Upper lobe of left lung (tissue), 6 donors: Measurements from ENCODE around the gene ARID1B. TPM values are rescaled to one million over a fixed set of nuclear protein-coding genes. Genes with fewer than 3 reads are reported as not detected.

Source experiments
- ATAC-seq, 2 donors: fragments of 200-7000 bp; cut with Tn5 transposase; one replicate each; pipeline ENCODE4 v1.9.1; 2022; ENCODE audit warnings: mild to moderate bottlenecking in 2 of 2, moderate library complexity in 2 of 2; ENCODE audit not compliant: low FRiP score in 2 of 2
- DNase-seq, 2 donors: peaks; one replicate each; pipeline ENCODE4 v3.0.0-alpha.2; 2019 to 2020
- H3K27ac ChIP-seq, 4 donors: fragments of 200-600 bp; sonication (generic); one replicate each; pipeline ENCODE4 v1.5.1; 2016 to 2019
- H3K27me3 ChIP-seq, 4 donors: fragments of 200-600 bp; sonication (generic); one replicate each; pipeline ENCODE4 v1.5.1; 2017 to 2019
- H3K36me3 ChIP-seq, 4 donors: fragments of 200-600 bp; sonication (generic); one replicate each; pipeline ENCODE4 v1.5.1; 2016 to 2019
- H3K4me1 ChIP-seq, 4 donors: fragments of 200-600 bp; sonication (generic); one replicate each; pipeline ENCODE4 v1.5.1; 2018 to 2019
- H3K4me3 ChIP-seq, 4 donors: fragments of 200-600 bp; sonication (generic); one replicate each; pipeline ENCODE4 v1.5.1; 2017 to 2019; ENCODE audit warnings: mild to moderate bottlenecking in 2 of 4, moderate library complexity in 1 of 4
- H3K9me3 ChIP-seq, 4 donors: fragments of 200-600 bp; sonication (generic); one replicate each; pipeline ENCODE4 v1.5.1; 2018 to 2019
- EP300 ChIP-seq, 4 donors: sonication (generic); formaldehyde crosslinking; IDR thresholded peaks; one replicate each; pipeline ENCODE4 v1.5.1; 2017; ENCODE audit warnings: antibody characterized with exemption in 4 of 4, control low read depth in 2 of 4
- POLR2A ChIP-seq, 4 donors: fragments of 450-650 bp; IDR thresholded peaks; one replicate each; pipeline ENCODE4 v1.5.1; 2016 to 2017; ENCODE audit warnings: antibody characterized with exemption in 4 of 4, mild to moderate bottlenecking in 2 of 4
- POLR2AphosphoS5 ChIP-seq, 2 donors: sonication (generic); formaldehyde crosslinking; IDR thresholded peaks; one replicate each; pipeline ENCODE4 v1.5.1; 2017; ENCODE audit warnings: antibody characterized with exemption in 2 of 2
- WGBS, 2 donors: methylation state at CpG; one replicate each; pipeline ENCODE4 v1.1.5; 2017 to 2018; 5-methylcytosine and 5-hydroxymethylcytosine counted together
- total RNA-seq, 6 donors: library from RNA; depleted of rRNA in 4 of 6; stranded (reverse); fragments of >200 nt in 4 of 6; gene quantifications; one replicate each; pipeline versions ENCODE4 v1.1.0 to v1.2.1, GENCODE V29; 2016 to 2021
- TF ChIP-seq, protein P1 (sequence below), 6 experiments: fragments of 450-650 bp in 4 of 6; fragments of 200-600 bp in 2 of 6; sonication (generic) in 2 of 6; IDR thresholded peaks; one replicate each; pipeline ENCODE4 v1.5.1; 2016 to 2019; ENCODE audit warnings: antibody characterized with exemption in 6 of 6
- donor health status: DM: no; HTN: no; CAD: no; lungs with moderate emphysema.
- donor health status: DM: no; HTN: yes; CAD: no; lungs with severe emphysema.

ARID1B gene
- total RNA-seq, 6 donors from 2014 or later: 66.4 to 168 (median 109) TPM

GRCh38 chr6:157066781-157067491, 289.8 kb downstream of the ARID1B start:
- H3K27me3 ChIP-seq: no peaks in the 10 kb centered on the region
- no peaks in the 10 kb centered on the region for H3K9me3 ChIP-seq
- no peak overlapping the region for H3K4me3 ChIP-seq
- TF ChIP-seq, protein P1, sequence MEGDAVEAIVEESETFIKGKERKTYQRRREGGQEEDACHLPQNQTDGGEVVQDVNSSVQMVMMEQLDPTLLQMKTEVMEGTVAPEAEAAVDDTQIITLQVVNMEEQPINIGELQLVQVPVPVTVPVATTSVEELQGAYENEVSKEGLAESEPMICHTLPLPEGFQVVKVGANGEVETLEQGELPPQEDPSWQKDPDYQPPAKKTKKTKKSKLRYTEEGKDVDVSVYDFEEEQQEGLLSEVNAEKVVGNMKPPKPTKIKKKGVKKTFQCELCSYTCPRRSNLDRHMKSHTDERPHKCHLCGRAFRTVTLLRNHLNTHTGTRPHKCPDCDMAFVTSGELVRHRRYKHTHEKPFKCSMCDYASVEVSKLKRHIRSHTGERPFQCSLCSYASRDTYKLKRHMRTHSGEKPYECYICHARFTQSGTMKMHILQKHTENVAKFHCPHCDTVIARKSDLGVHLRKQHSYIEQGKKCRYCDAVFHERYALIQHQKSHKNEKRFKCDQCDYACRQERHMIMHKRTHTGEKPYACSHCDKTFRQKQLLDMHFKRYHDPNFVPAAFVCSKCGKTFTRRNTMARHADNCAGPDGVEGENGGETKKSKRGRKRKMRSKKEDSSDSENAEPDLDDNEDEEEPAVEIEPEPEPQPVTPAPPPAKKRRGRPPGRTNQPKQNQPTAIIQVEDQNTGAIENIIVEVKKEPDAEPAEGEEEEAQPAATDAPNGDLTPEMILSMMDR (IDR thresholded peaks at IDR 0.05): no peak
- TF ChIP-seq EP300 (IDR thresholded peaks at IDR 0.05) (no peak), POLR2AphosphoS5 (IDR thresholded peaks at IDR 0.05) (no peak), POLR2A (IDR thresholded peaks at IDR 0.05) (no peak)
- WGBS, 2 donors: 66 to 67% methylated on average over 6 of the region's 6 CpGs
- ATAC-seq: no peak
- H3K36me3 ChIP-seq: no peaks in the 10 kb centered on the region
- peaks cover 13 to 50% (median 24%) of the 10 kb centered on the region in 4 donors for H3K4me1 ChIP-seq
- DNase-seq: no peak
- H3K27ac ChIP-seq: no peak overlapping the region

GRCh38 chr6:157067507-157067906, 290.3 kb downstream of the ARID1B start:
- Histone ChIP-seq H3K9me3 (no peaks in the 10 kb centered on the region), H3K27me3 (no peaks in the 10 kb centered on the region), H3K4me3 (no peak overlapping the region), H3K36me3 (no peaks in the 10 kb centered on the region), H3K27ac (no peak overlapping the region), H3K4me1 (peaks cover 13 to 50% (median 24%) of the 10 kb centered on the region in 4 donors)
- TF ChIP-seq POLR2A (IDR thresholded peaks at IDR 0.05) (no peak), EP300 (IDR thresholded peaks at IDR 0.05) (no peak), POLR2AphosphoS5 (IDR thresholded peaks at IDR 0.05) (no peak)
- TF ChIP-seq, protein P1 (IDR thresholded peaks at IDR 0.05): no peak
- 93% methylated on average over 8 of the region's 8 CpGs for WGBS, 2 donors
- ATAC-seq (no peak), DNase-seq (no peak)

- no peaks in the 10 kb centered on the region for H3K27me3 ChIP-seq
- H3K36me3 ChIP-seq: peaks cover 0 to under 1% (median 0%) of the 10 kb centered on the region in 4 donors
- no peak for TF ChIP-seq POLR2AphosphoS5 (IDR thresholded peaks at IDR 0.05)
- TF ChIP-seq EP300 (IDR thresholded peaks at IDR 0.05): no peak
- no peak for TF ChIP-seq POLR2A (IDR thresholded peaks at IDR 0.05)
- TF ChIP-seq, protein P1 (IDR thresholded peaks at IDR 0.05): no peak
- ATAC-seq: no peak
- peaks cover 13 to 49% (median 24%) of the 10 kb centered on the region in 4 donors for H3K4me1 ChIP-seq
- 73 to 75% methylated on average over 7 of the region's 7 CpGs for WGBS, 2 donors
- no peak overlapping the region for H3K4me3 ChIP-seq
- no peak overlapping the region for H3K27ac ChIP-seq
- H3K9me3 ChIP-seq: no peaks in the 10 kb centered on the region
- DNase-seq: no peak
Measured at GRCh38 chr6:157068691-157069324, 291.6 kb downstream of the ARID1B start.

DNA sequence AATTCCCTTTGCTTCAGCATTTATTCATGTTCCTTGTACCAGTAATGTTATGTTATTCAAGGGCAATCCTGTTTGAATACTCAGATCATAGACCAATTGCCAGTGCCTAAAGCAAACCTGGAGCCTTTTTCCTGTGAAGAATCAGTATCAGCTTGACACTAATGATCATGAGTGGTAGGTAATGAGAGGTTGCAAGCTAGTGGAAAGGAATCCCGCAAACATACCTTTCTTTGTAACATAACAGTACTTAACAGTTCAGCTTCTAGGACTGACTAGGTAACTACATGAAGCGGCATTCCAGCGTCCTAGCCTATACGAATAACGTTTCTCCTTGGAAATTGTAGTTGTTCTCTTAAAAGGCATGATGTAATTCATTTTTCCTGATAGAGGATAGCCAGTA, 292.4 kb downstream of the ARID1B start:
- 83 to 86% methylated on average over 5 of the region's 5 CpGs for WGBS, 2 donors
- Histone ChIP-seq H3K27ac (no peak overlapping the region), H3K36me3 (peaks cover 0 to 3% (median 0%) of the 10 kb centered on the region in 4 donors), H3K4me3 (no peak overlapping the region), H3K9me3 (no peaks in the 10 kb centered on the region), H3K27me3 (no peaks in the 10 kb centered on the region), H3K4me1 (peaks cover 8 to 41% (median 24%) of the 10 kb centered on the region in 4 donors)
- no peak for DNase-seq
- no peak for ATAC-seq
- TF ChIP-seq EP300 (IDR thresholded peaks at IDR 0.05) (no peak), POLR2AphosphoS5 (IDR thresholded peaks at IDR 0.05) (no peak), POLR2A (IDR thresholded peaks at IDR 0.05) (no peak)
- TF ChIP-seq, protein P1 (IDR thresholded peaks at IDR 0.05): no peak
